HepG2 (cell line): ENCODE data around the gene UBE2D4. TPM values are rescaled to one million over a fixed set of nuclear protein-coding genes. Genes with fewer than 3 reads are reported as not detected.

Experiments used
- IRX3 ChIP-seq: sonication (generic); formaldehyde crosslinking; IDR thresholded peaks from 2 replicates; pipeline ENCODE4 v1.8.1; 2023; ENCODE audit warnings: mild to moderate bottlenecking, low read depth, missing genetic modification reagents, borderline replicate concordance
- MAF1 ChIP-seq: sonication (generic); formaldehyde crosslinking; IDR thresholded peaks from 2 replicates; pipeline ENCODE4 v1.5.0; 2020; ENCODE audit warnings: missing genetic modification reagents, borderline replicate concordance
- MAFF ChIP-seq: IDR thresholded peaks from 2 replicates; pipeline ENCODE4 v1.6.1; 2011; ENCODE audit warnings: low read depth, low read length, improper control_type of control experiment
- MLLT10 ChIP-seq: sonication (generic); formaldehyde crosslinking; IDR thresholded peaks from 2 replicates; pipeline ENCODE4 v1.4.0; 2020; ENCODE audit warnings: missing genetic modification reagents
- MYPOP ChIP-seq: sonication (generic); formaldehyde crosslinking; IDR thresholded peaks from 2 replicates; pipeline ENCODE4 v1.8.1; 2023; ENCODE audit warnings: mild to moderate bottlenecking, moderate library complexity, missing genetic modification reagents
- NFYC ChIP-seq: IDR thresholded peaks from 2 replicates; pipeline ENCODE4 v1.6.1; 2016; ENCODE audit warnings: missing genetic modification reagents, missing compliant biosample characterization
- NR2F6 ChIP-seq, 2 experiments: IDR thresholded peaks; 2 replicates each; pipeline ENCODE4 v1.6.1; 2016; ENCODE audit warnings: antibody characterized with exemption in 1 of 2, mild to moderate bottlenecking in 1 of 2
- SKI ChIP-seq: fragments of 450-650 bp; IDR thresholded peaks from one replicate; pipeline ENCODE4 v1.6.1; 2018; ENCODE audit warnings: mild to moderate bottlenecking; ENCODE audit not compliant: partially characterized antibody
- SRSF9 ChIP-seq: fragments of 200-400 bp; formaldehyde crosslinking; IDR thresholded peaks from 2 replicates; pipeline ENCODE4 v1.6.1; 2018; ENCODE audit warnings: borderline replicate concordance, mild to moderate bottlenecking, low read depth, low read length; ENCODE audit not compliant: insufficient read depth, poor library complexity, severe bottlenecking
- ZNF430 ChIP-seq: sonication (generic); formaldehyde crosslinking; IDR thresholded peaks from 2 replicates; pipeline ENCODE4 v1.9.0; 2021; ENCODE audit warnings: mild to moderate bottlenecking, missing genetic modification reagents
- ZNF646 ChIP-seq: sonication (generic); formaldehyde crosslinking; IDR thresholded peaks from 2 replicates; pipeline ENCODE4 v1.9.0; 2021; ENCODE audit warnings: mild to moderate bottlenecking, missing genetic modification reagents
- polyA plus RNA-seq, 8 experiments: library from polyadenylated mRNA; depleted of rRNA in 3 of 8; stranded (reverse) in 7 of 8; unstranded in 1 of 8; fragments of >200 nt; fragmentation: Illumina TruSeq in 4 of 8; extraction: Trizol in 4 of 8; gene quantifications; 2 replicates each; pipeline versions ENCODE4 v1.2.1 to v1.2.3, GENCODE V29; 2011 to 2016; ENCODE audit warnings: low read depth in 4 of 8, missing spikeins in 1 of 8, mixed read lengths in 1 of 8; ENCODE audit not compliant: insufficient read depth in 1 of 8
- total RNA-seq, 5 experiments: library from RNA; depleted of rRNA; stranded (reverse); fragments of >200 nt; fragmentation: Illumina TruSeq; extraction: Trizol; gene quantifications; 2 replicates each; pipeline ENCODE4 v1.2.3, GENCODE V29; 2016; ENCODE audit warnings: low read depth in 1 of 5
- TF ChIP-seq, protein P1 (sequence below): IDR thresholded peaks from 2 replicates; pipeline ENCODE4 v1.6.1; 2018; ENCODE audit warnings: missing genetic modification reagents, mild to moderate bottlenecking, missing compliant biosample characterization
- TF ChIP-seq, protein P2 (sequence below): sonication (generic); formaldehyde crosslinking; IDR thresholded peaks from 2 replicates; pipeline ENCODE4 v1.5.0; 2020; ENCODE audit warnings: missing genetic modification reagents
- TF ChIP-seq, protein P3 (sequence below): sonication (generic); formaldehyde crosslinking; conservative IDR thresholded peaks from 2 replicates; pipeline ENCODE4 v1.8.0; 2022; ENCODE audit warnings: missing genetic modification reagents
- TF ChIP-seq, protein P4 (sequence below): IDR thresholded peaks from 2 replicates; pipeline ENCODE4 v1.6.1; 2016; ENCODE audit warnings: control low read depth

Gene UBE2D4
- total and polyA plus RNA-seq, 2 of the 13 experiments (the other 11 are each of a cell fraction or from before 2014, with no cell fraction given), result 9.9 to 16.0 TPM

GRCh38 chr7:43925984-43926797 is at the start of gene UBE2D4 (continued):
- no peak for TF ChIP-seq MAFF
- TF ChIP-seq MYPOP, result peak; percentile 96
- TF ChIP-seq, protein P1, sequence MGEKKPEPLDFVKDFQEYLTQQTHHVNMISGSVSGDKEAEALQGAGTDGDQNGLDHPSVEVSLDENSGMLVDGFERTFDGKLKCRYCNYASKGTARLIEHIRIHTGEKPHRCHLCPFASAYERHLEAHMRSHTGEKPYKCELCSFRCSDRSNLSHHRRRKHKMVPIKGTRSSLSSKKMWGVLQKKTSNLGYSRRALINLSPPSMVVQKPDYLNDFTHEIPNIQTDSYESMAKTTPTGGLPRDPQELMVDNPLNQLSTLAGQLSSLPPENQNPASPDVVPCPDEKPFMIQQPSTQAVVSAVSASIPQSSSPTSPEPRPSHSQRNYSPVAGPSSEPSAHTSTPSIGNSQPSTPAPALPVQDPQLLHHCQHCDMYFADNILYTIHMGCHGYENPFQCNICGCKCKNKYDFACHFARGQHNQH, result peak; percentile 51; the same call in 1 of the 2 replicates
- TF ChIP-seq, protein P2, sequence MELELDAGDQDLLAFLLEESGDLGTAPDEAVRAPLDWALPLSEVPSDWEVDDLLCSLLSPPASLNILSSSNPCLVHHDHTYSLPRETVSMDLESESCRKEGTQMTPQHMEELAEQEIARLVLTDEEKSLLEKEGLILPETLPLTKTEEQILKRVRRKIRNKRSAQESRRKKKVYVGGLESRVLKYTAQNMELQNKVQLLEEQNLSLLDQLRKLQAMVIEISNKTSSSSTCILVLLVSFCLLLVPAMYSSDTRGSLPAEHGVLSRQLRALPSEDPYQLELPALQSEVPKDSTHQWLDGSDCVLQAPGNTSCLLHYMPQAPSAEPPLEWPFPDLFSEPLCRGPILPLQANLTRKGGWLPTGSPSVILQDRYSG (CRISPR knock-in tag), result peak; percentile 93; the same call in 1 of the 2 replicates
- TF ChIP-seq, protein P3, sequence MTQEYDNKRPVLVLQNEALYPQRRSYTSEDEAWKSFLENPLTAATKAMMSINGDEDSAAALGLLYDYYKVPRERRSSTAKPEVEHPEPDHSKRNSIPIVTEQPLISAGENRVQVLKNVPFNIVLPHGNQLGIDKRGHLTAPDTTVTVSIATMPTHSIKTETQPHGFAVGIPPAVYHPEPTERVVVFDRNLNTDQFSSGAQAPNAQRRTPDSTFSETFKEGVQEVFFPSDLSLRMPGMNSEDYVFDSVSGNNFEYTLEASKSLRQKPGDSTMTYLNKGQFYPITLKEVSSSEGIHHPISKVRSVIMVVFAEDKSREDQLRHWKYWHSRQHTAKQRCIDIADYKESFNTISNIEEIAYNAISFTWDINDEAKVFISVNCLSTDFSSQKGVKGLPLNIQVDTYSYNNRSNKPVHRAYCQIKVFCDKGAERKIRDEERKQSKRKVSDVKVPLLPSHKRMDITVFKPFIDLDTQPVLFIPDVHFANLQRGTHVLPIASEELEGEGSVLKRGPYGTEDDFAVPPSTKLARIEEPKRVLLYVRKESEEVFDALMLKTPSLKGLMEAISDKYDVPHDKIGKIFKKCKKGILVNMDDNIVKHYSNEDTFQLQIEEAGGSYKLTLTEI (CRISPR knock-in tag), result no peak
- TF ChIP-seq SKI, result peak; percentile 30
- peak; percentile 93 for TF ChIP-seq ZNF430
- peak; percentile 96; the same call in 1 of the 2 replicates for TF ChIP-seq MAF1 (CRISPR knock-in tag)
- TF ChIP-seq ZNF646 (CRISPR knock-in tag), result no peak
- TF ChIP-seq, protein P4, sequence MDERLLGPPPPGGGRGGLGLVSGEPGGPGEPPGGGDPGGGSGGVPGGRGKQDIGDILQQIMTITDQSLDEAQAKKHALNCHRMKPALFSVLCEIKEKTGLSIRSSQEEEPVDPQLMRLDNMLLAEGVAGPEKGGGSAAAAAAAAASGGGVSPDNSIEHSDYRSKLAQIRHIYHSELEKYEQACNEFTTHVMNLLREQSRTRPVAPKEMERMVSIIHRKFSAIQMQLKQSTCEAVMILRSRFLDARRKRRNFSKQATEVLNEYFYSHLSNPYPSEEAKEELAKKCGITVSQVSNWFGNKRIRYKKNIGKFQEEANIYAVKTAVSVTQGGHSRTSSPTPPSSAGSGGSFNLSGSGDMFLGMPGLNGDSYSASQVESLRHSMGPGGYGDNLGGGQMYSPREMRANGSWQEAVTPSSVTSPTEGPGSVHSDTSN (CRISPR knock-in tag), result no peak
- TF ChIP-seq MLLT10 (CRISPR knock-in tag), result no peak
- TF ChIP-seq NFYC (CRISPR knock-in tag), result no peak
- TF ChIP-seq IRX3 (CRISPR knock-in tag), result peak; percentile 89
- no peak for TF ChIP-seq SRSF9
- TF ChIP-seq NR2F6 (IDR thresholded peaks at IDR 0.05), result no peak
- peak; percentile 22; the same call in 1 of the 2 replicates for TF ChIP-seq NR2F6 (CRISPR knock-in tag; IDR thresholded peaks at IDR 0.05)
